ENCODE measurements around the gene TNIK.

GRCh38 chr3:171190668-171191067 is 269.5 kb downstream of the TNIK start:
- no peak for TF ChIP-seq POLR2A (IDR thresholded peaks at IDR 0.05)
- TF ChIP-seq, protein P1, sequence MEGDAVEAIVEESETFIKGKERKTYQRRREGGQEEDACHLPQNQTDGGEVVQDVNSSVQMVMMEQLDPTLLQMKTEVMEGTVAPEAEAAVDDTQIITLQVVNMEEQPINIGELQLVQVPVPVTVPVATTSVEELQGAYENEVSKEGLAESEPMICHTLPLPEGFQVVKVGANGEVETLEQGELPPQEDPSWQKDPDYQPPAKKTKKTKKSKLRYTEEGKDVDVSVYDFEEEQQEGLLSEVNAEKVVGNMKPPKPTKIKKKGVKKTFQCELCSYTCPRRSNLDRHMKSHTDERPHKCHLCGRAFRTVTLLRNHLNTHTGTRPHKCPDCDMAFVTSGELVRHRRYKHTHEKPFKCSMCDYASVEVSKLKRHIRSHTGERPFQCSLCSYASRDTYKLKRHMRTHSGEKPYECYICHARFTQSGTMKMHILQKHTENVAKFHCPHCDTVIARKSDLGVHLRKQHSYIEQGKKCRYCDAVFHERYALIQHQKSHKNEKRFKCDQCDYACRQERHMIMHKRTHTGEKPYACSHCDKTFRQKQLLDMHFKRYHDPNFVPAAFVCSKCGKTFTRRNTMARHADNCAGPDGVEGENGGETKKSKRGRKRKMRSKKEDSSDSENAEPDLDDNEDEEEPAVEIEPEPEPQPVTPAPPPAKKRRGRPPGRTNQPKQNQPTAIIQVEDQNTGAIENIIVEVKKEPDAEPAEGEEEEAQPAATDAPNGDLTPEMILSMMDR (IDR thresholded peaks at IDR 0.05), result no peak

Data from gastroesophageal sphincter (tissue), 3 donors.